ENCODE results near the gene ABTB2. TPM values are rescaled to one million over a fixed set of nuclear protein-coding genes. Genes with fewer than 3 reads are reported as not detected.

ABTB2 gene
- total and polyA plus RNA-seq, 2 experiments from 2014 or later: 2.6 to 12.1 TPM

DNA sequence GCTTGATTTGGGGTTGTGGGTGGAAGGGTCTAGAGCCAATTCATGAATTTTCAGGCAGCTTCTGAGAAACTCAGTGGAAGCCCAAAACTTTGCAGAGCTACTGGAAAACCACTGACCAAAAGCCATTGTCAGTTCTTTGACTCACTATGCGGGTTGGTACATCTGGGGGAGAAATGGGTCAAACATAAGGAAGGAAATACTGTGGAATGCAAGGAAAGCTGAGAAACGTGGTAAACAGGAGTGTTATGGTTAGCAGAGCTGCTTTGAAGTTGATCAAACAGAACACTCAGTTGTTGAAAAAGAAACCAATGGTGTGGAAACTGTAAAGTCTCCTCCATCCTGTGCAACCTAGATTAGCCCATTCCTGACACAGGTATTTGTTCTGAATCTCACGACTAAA lies 6.3 kb upstream of the ABTB2 start (continued):
- TF ChIP-seq, protein P1, sequence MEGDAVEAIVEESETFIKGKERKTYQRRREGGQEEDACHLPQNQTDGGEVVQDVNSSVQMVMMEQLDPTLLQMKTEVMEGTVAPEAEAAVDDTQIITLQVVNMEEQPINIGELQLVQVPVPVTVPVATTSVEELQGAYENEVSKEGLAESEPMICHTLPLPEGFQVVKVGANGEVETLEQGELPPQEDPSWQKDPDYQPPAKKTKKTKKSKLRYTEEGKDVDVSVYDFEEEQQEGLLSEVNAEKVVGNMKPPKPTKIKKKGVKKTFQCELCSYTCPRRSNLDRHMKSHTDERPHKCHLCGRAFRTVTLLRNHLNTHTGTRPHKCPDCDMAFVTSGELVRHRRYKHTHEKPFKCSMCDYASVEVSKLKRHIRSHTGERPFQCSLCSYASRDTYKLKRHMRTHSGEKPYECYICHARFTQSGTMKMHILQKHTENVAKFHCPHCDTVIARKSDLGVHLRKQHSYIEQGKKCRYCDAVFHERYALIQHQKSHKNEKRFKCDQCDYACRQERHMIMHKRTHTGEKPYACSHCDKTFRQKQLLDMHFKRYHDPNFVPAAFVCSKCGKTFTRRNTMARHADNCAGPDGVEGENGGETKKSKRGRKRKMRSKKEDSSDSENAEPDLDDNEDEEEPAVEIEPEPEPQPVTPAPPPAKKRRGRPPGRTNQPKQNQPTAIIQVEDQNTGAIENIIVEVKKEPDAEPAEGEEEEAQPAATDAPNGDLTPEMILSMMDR (conservative IDR thresholded peaks at IDR 0.05; ENCODE audit: low read depth in 2 of 2): no peak

DNA sequence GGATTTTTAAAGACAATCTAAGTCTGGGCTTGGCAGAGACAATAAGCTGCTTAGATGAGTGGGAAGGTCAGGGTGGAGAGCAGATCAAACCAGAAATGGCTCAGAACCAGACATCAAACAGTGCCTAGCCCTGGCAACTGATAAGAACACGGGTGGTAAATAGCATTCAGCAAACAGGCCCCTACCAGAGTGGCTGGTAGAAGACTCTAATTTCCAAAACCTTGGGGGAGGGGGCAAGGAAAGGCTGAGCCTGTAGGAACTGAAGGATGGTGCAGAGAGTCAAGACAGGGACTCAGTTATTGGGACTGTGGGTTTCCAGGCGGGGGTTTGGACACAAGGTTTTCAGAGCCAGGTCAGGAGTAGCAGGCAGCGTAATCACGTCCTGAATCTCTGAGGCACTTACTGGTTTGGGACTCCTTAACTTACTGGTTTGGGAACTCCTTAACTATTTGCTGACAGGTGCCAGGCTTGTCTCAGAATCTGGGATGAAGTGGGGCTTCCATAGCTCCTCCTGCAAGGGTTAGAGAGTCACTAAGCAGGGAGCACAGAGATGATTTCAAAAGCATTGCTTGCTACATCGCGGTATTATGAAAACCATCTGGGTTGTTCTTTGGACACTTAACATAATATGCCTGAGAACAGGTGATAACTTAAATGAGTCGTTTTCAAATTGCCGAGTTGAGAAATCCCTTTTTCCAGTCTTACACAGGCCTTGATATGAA lies 5.7 kb upstream of the ABTB2 start:
- no peaks in the 10 kb centered on the region for H4K20me1 ChIP-seq (replicated peaks; ENCODE audit: insufficient read depth)
- TF ChIP-seq EZH2phosphoT487 (IDR thresholded peaks at IDR 0.05; ENCODE audit: unreplicated experiment) (no peak), ZNF331 (CRISPR knock-in tag; IDR thresholded peaks at IDR 0.05; ENCODE audit: low read depth) (no peak), CREB1 (CRISPR knock-in tag; IDR thresholded peaks at IDR 0.05; ENCODE audit: low read depth) (no peak), EZH2 (IDR thresholded peaks at IDR 0.05; ENCODE audit: low read depth, unreplicated experiment) (no peak), ZNF114 (CRISPR knock-in tag; IDR thresholded peaks at IDR 0.05) (no peak), NANOG (IDR thresholded peaks at IDR 0.05; ENCODE audit: borderline replicate concordance) (no peak)
- TF ChIP-seq, protein P2, sequence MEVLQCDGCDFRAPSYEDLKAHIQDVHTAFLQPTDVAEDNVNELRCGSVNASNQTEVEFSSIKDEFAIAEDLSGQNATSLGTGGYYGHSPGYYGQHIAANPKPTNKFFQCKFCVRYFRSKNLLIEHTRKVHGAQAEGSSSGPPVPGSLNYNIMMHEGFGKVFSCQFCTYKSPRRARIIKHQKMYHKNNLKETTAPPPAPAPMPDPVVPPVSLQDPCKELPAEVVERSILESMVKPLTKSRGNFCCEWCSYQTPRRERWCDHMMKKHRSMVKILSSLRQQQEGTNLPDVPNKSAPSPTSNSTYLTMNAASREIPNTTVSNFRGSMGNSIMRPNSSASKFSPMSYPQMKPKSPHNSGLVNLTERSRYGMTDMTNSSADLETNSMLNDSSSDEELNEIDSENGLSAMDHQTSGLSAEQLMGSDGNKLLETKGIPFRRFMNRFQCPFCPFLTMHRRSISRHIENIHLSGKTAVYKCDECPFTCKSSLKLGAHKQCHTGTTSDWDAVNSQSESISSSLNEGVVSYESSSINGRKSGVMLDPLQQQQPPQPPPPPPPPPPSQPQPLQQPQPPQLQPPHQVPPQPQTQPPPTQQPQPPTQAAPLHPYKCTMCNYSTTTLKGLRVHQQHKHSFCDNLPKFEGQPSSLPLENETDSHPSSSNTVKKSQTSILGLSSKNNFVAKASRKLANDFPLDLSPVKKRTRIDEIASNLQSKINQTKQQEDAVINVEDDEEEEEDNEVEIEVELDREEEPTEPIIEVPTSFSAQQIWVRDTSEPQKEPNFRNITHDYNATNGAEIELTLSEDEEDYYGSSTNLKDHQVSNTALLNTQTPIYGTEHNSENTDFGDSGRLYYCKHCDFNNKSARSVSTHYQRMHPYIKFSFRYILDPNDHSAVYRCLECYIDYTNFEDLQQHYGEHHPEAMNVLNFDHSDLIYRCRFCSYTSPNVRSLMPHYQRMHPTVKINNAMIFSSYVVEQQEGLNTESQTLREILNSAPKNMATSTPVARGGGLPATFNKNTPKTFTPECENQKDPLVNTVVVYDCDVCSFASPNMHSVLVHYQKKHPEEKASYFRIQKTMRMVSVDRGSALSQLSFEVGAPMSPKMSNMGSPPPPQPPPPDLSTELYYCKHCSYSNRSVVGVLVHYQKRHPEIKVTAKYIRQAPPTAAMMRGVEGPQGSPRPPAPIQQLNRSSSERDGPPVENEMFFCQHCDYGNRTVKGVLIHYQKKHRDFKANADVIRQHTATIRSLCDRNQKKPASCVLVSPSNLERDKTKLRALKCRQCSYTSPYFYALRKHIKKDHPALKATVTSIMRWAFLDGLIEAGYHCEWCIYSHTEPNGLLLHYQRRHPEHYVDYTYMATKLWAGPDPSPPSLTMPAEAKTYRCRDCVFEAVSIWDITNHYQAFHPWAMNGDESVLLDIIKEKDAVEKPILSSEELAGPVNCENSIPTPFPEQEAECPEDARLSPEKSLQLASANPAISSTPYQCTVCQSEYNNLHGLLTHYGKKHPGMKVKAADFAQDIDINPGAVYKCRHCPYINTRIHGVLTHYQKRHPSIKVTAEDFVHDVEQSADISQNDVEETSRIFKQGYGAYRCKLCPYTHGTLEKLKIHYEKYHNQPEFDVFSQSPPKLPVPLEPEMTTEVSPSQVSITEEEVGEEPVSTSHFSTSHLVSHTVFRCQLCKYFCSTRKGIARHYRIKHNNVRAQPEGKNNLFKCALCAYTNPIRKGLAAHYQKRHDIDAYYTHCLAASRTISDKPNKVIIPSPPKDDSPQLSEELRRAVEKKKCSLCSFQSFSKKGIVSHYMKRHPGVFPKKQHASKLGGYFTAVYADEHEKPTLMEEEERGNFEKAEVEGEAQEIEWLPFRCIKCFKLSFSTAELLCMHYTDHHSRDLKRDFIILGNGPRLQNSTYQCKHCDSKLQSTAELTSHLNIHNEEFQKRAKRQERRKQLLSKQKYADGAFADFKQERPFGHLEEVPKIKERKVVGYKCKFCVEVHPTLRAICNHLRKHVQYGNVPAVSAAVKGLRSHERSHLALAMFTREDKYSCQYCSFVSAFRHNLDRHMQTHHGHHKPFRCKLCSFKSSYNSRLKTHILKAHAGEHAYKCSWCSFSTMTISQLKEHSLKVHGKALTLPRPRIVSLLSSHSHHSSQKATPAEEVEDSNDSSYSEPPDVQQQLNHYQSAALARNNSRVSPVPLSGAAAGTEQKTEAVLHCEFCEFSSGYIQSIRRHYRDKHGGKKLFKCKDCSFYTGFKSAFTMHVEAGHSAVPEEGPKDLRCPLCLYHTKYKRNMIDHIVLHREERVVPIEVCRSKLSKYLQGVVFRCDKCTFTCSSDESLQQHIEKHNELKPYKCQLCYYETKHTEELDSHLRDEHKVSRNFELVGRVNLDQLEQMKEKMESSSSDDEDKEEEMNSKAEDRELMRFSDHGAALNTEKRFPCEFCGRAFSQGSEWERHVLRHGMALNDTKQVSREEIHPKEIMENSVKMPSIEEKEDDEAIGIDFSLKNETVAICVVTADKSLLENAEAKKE (CRISPR knock-in tag; IDR thresholded peaks at IDR 0.05): no peak
- TF ChIP-seq, protein P3, sequence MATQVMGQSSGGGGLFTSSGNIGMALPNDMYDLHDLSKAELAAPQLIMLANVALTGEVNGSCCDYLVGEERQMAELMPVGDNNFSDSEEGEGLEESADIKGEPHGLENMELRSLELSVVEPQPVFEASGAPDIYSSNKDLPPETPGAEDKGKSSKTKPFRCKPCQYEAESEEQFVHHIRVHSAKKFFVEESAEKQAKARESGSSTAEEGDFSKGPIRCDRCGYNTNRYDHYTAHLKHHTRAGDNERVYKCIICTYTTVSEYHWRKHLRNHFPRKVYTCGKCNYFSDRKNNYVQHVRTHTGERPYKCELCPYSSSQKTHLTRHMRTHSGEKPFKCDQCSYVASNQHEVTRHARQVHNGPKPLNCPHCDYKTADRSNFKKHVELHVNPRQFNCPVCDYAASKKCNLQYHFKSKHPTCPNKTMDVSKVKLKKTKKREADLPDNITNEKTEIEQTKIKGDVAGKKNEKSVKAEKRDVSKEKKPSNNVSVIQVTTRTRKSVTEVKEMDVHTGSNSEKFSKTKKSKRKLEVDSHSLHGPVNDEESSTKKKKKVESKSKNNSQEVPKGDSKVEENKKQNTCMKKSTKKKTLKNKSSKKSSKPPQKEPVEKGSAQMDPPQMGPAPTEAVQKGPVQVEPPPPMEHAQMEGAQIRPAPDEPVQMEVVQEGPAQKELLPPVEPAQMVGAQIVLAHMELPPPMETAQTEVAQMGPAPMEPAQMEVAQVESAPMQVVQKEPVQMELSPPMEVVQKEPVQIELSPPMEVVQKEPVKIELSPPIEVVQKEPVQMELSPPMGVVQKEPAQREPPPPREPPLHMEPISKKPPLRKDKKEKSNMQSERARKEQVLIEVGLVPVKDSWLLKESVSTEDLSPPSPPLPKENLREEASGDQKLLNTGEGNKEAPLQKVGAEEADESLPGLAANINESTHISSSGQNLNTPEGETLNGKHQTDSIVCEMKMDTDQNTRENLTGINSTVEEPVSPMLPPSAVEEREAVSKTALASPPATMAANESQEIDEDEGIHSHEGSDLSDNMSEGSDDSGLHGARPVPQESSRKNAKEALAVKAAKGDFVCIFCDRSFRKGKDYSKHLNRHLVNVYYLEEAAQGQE (IDR thresholded peaks at IDR 0.05; ENCODE audit: unreplicated experiment): no peak
- Mint-ChIP-seq H3K27me3 (ENCODE audit: insufficient read depth, low read depth, poor library complexity) (peaks cover 4% of the 10 kb centered on the region), H3K36me3 (ENCODE audit: low read depth) (no peaks in the 10 kb centered on the region), H3K4me1 (peaks cover 7% of the 10 kb centered on the region; the same call in 2 of the 3 replicates), H3K27ac (no peak overlapping the region), H3K9me3 (no peaks in the 10 kb centered on the region), H3K4me3 (no peak overlapping the region)
- H3K79me2 ChIP-seq (replicated peaks; ENCODE audit: insufficient read depth): no peaks in the 10 kb centered on the region
- H2AFZ ChIP-seq: no peak overlapping the region; the same call in 1 of the 2 replicates
- H3K27ac ChIP-seq (ENCODE audit: low read depth): no peak overlapping the region
- ATAC-seq (no peak), DNase-seq (ENCODE audit: low spot score) (no peak)
- no peaks in the 10 kb centered on the region for H3K9me2 ChIP-seq (ENCODE audit: insufficient read depth)
- H3F3A ChIP-seq (replicated peaks; ENCODE audit: low read depth): peaks cover 2% of the 10 kb centered on the region; the same call in 1 of the 2 replicates
- no peaks in the 10 kb centered on the region for H3K4me1 ChIP-seq (ENCODE audit: insufficient read depth)
- peaks cover 4% of the 10 kb centered on the region; the same call in 1 of the 2 replicates for H3K27me3 ChIP-seq (ENCODE audit: insufficient read depth)
- no peak overlapping the region for H3K4me2 ChIP-seq
- no peak overlapping the region for H3K4me3 ChIP-seq
- no peaks in the 10 kb centered on the region for H3K36me3 ChIP-seq (ENCODE audit: insufficient read depth)

Data from GM23338 (cell line).